Measurements from ENCODE around the gene MARCHF3. TPM values are rescaled to one million over a fixed set of nuclear protein-coding genes. Genes with fewer than 3 reads are reported as not detected.

The MARCHF3 gene
- total RNA-seq, 1 experiment from 2014 or later: 5.4 TPM

GRCh38 chr5:126928041-126928440 lies 102.3 kb downstream of the MARCHF3 start:
- CTCF ChIA-PET: no interaction called here
- H3K4me3 Mint-ChIP-seq (ENCODE audit: unreplicated experiment): no peak overlapping the region
- H3K36me3 Mint-ChIP-seq (ENCODE audit: insufficient read depth, unreplicated experiment): no peaks in the 10 kb centered on the region
- no peaks in the 10 kb centered on the region for H3K9me3 Mint-ChIP-seq (ENCODE audit: unreplicated experiment)
- no peaks in the 10 kb centered on the region for H3K27me3 Mint-ChIP-seq (ENCODE audit: insufficient read depth, unreplicated experiment)
- no TSS peak for BruUV-seq (replicated peaks)
- no peak for TF ChIP-seq CTCF (IDR thresholded peaks at IDR 0.05; ENCODE audit: unreplicated experiment)
- intact Hi-C loops (cut with micrococcal nuclease): no loop called here
- H3K4me1 Mint-ChIP-seq (ENCODE audit: insufficient read depth, unreplicated experiment): no peaks in the 10 kb centered on the region
- DNase-seq (ENCODE audit: unreplicated experiment): no peak
- POLR2A ChIA-PET: no interaction called here
- no peak overlapping the region for H3K27ac Mint-ChIP-seq (ENCODE audit: low read depth, unreplicated experiment)

- BruUV-seq (replicated peaks): no TSS peak
- H3K36me3 Mint-ChIP-seq (ENCODE audit: insufficient read depth, unreplicated experiment): no peaks in the 10 kb centered on the region
- H3K27me3 Mint-ChIP-seq (ENCODE audit: insufficient read depth, unreplicated experiment): no peaks in the 10 kb centered on the region
- POLR2A ChIA-PET: no interaction called here
- no peak for DNase-seq (ENCODE audit: unreplicated experiment)
- CTCF ChIA-PET: no interaction called here
- no peak for TF ChIP-seq CTCF (IDR thresholded peaks at IDR 0.05; ENCODE audit: unreplicated experiment)
- H3K27ac Mint-ChIP-seq (ENCODE audit: low read depth, unreplicated experiment): no peak overlapping the region
- no peak overlapping the region for H3K4me3 Mint-ChIP-seq (ENCODE audit: unreplicated experiment)
- intact Hi-C loops (cut with micrococcal nuclease): no loop called here
- H3K4me1 Mint-ChIP-seq (ENCODE audit: insufficient read depth, unreplicated experiment): no peaks in the 10 kb centered on the region
- H3K9me3 Mint-ChIP-seq (ENCODE audit: unreplicated experiment): no peaks in the 10 kb centered on the region
Observed at GRCh38 chr5:126927429-126927828, 102.9 kb downstream of the MARCHF3 start.

DNA sequence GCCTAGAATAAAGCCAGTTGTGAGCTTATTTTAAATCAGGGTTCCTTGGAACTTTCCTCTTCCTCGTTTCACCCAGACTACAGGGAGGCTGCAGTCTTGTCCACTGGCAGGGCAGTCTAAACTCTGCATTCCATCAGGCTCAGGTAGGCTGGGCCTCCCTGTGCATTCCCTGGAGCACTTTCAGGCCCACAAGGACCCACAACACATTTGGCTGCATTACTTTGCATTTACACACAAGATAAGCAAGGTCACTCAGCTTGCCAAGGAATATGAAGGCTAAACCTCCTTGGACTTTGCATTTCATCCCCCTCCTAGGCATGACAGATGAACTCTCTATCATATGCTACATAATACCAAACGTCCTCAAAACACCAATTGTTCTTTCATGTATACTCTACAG lies 104.2 kb downstream of the MARCHF3 start:
- intact Hi-C loops (cut with micrococcal nuclease): no loop called here

DNA sequence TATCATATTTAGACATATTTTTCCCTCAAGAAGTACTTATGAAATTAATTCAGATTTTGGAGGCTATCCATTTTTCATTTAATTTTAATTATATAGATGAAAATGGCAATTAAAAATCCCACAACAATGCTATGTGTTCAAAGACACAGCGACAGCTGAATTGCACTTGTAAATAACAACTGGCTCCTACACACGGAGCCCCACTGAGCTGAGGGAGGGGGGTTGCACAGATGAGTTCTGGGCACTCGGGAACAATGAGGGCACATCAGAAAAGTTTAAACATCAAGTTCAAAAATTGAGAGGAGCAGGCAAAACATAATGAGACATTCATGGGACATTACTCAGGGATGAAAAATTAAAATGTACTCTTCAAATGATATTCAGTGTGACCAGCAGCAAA lies 104.9 kb downstream of the MARCHF3 start:
- ChIA-PET POLR2A (no interaction called here), CTCF (interaction anchor here (1.8 kb wide), 1 partner anchor 10 kb away, joined by 10 read pairs; no protein-coding TSS in a partner anchor)
- no peak for TF ChIP-seq CTCF (IDR thresholded peaks at IDR 0.05; ENCODE audit: unreplicated experiment)
- intact Hi-C loops (cut with micrococcal nuclease): no loop called here
- Mint-ChIP-seq H3K9me3 (ENCODE audit: unreplicated experiment) (no peaks in the 10 kb centered on the region), H3K27ac (ENCODE audit: low read depth, unreplicated experiment) (no peak overlapping the region), H3K4me3 (ENCODE audit: unreplicated experiment) (no peak overlapping the region), H3K36me3 (ENCODE audit: insufficient read depth, unreplicated experiment) (no peaks in the 10 kb centered on the region), H3K4me1 (ENCODE audit: insufficient read depth, unreplicated experiment) (no peaks in the 10 kb centered on the region), H3K27me3 (ENCODE audit: insufficient read depth, unreplicated experiment) (no peaks in the 10 kb centered on the region)
- no peak for DNase-seq (ENCODE audit: unreplicated experiment)
- BruUV-seq (replicated peaks): no TSS peak

More for the DNA sequence above, 104.2 kb downstream of the MARCHF3 start:
- no peak for TF ChIP-seq CTCF (IDR thresholded peaks at IDR 0.05; ENCODE audit: unreplicated experiment)
- ChIA-PET POLR2A (no interaction called here), CTCF (interaction anchor here (0.6 to 1.8 kb wide), 3 partner anchors 11 to 103 kb away, joined by 3 to 10 read pairs (median 3); no protein-coding TSS in a partner anchor)
- no peak for DNase-seq (ENCODE audit: unreplicated experiment)
- H3K36me3 Mint-ChIP-seq (ENCODE audit: insufficient read depth, unreplicated experiment): no peaks in the 10 kb centered on the region
- no peak overlapping the region for H3K4me3 Mint-ChIP-seq (ENCODE audit: unreplicated experiment)
- no TSS peak for BruUV-seq (replicated peaks)
- H3K4me1 Mint-ChIP-seq (ENCODE audit: insufficient read depth, unreplicated experiment): no peaks in the 10 kb centered on the region
- H3K27me3 Mint-ChIP-seq (ENCODE audit: insufficient read depth, unreplicated experiment): no peaks in the 10 kb centered on the region
- H3K27ac Mint-ChIP-seq (ENCODE audit: low read depth, unreplicated experiment): no peak overlapping the region
- H3K9me3 Mint-ChIP-seq (ENCODE audit: unreplicated experiment): no peaks in the 10 kb centered on the region

All from MCF 10A (cell line).